ENCODE measurements around the gene GSTM1.

GRCh38 chr1:109714661-109715372 is 27.2 kb downstream of the GSTM1 start:
- TF ChIP-seq CTCF (IDR thresholded peaks at IDR 0.05) (no peak), EZH2 (IDR thresholded peaks at IDR 0.05) (no peak), EZH2phosphoT487 (IDR thresholded peaks at IDR 0.05) (no peak)

Data from neural progenitor cell (in vitro differentiated cells).